TTC549 (cell line): ENCODE results near the gene LHFPL2.

ENCODE experiments used
- FAIRE-seq: peaks from 2 replicates; lab custom pipeline; 2012; peaks lifted over from hg19 to GRCh38; lab: Jason Lieb, UNC

The LHFPL2 gene

GRCh38 chr5:78666041-78666444, 17.5 kb upstream of the LHFPL2 start:
- FAIRE-seq = no peak

GRCh38 chr5:78665534-78665933, 17.0 kb upstream of the LHFPL2 start:
- no peak for FAIRE-seq

GRCh38 chr5:78662323-78662722, 13.8 kb upstream of the LHFPL2 start:
- FAIRE-seq = no peak

- FAIRE-seq = no peak
These were observed 13.1 kb upstream of the LHFPL2 start for GRCh38 chr5:78661691-78662090.

GRCh38 chr5:78661044-78661443, 12.5 kb upstream of the LHFPL2 start:
- FAIRE-seq = no peak

GRCh38 chr5:78660401-78660800, 11.8 kb upstream of the LHFPL2 start:
- no peak for FAIRE-seq

- FAIRE-seq = no peak
These were observed 11.1 kb upstream of the LHFPL2 start for GRCh38 chr5:78659714-78660113.

- no peak for FAIRE-seq
These were observed 10.5 kb upstream of the LHFPL2 start for GRCh38 chr5:78659114-78659513.

- no peak for FAIRE-seq
These were observed 8.6 kb upstream of the LHFPL2 start for GRCh38 chr5:78657201-78657600.

GRCh38 chr5:78655746-78656290, 7.2 kb upstream of the LHFPL2 start:
- no peak for FAIRE-seq

GRCh38 chr5:78654386-78654785, 5.8 kb upstream of the LHFPL2 start:
- no peak for FAIRE-seq

GRCh38 chr5:78653681-78654366, 5.3 kb upstream of the LHFPL2 start:
- no peak for FAIRE-seq

- FAIRE-seq = no peak
These were observed 4.5 kb upstream of the LHFPL2 start for GRCh38 chr5:78653031-78653430.

GRCh38 chr5:78651468-78651867, 2.9 kb upstream of the LHFPL2 start:
- FAIRE-seq = no peak

- FAIRE-seq = no peak
These were observed 2.0 kb upstream of the LHFPL2 start for GRCh38 chr5:78650531-78650930.

- no peak for FAIRE-seq
These were observed 1.4 kb upstream of the LHFPL2 start for GRCh38 chr5:78649861-78650496.

- no peak for FAIRE-seq
These were observed 681 bp upstream of the LHFPL2 start for GRCh38 chr5:78649211-78649695.

- no peak for FAIRE-seq
These were observed 674 bp downstream of the LHFPL2 start for GRCh38 chr5:78647838-78648358.

- no peak for FAIRE-seq
These were observed 1.2 kb downstream of the LHFPL2 start for GRCh38 chr5:78647351-78647818.

- FAIRE-seq = no peak
These were observed 3.8 kb downstream of the LHFPL2 start for GRCh38 chr5:78644741-78645300.

GRCh38 chr5:78644129-78644528, 4.4 kb downstream of the LHFPL2 start:
- FAIRE-seq = no peak

GRCh38 chr5:78642701-78643100, 5.9 kb downstream of the LHFPL2 start:
- FAIRE-seq = no peak
